ENCODE data around the gene SCARF2.
"Not testable (repeated sequence)": the region's sequence is repeated elsewhere in the genome, so short reads cannot be mapped to it uniquely, and the experiment has no call there.

The SCARF2 gene

GRCh38 chr22:20392983-20393704, 44.5 kb downstream of the SCARF2 start:
- H3K27me3 ChIP-seq (replicated peaks; ENCODE audit: control insufficient read depth, insufficient read depth, low read length) = peaks cover 4% of the 10 kb centered on the region
- no peaks in the 10 kb centered on the region for H3K36me3 ChIP-seq (ENCODE audit: control insufficient read depth, insufficient read depth, low read length, severe bottlenecking)
- H3K4me3 ChIP-seq (ENCODE audit: low read length) = peak overlapping the region; percentile 87
- no peak for DNase-seq (ENCODE audit: low read depth)
- no peaks in the 10 kb centered on the region for H3K9me3 ChIP-seq (ENCODE audit: control insufficient read depth, low read length)
- H3K9ac ChIP-seq (ENCODE audit: low read length) = peak overlapping the region; percentile 88
- peaks cover 23% of the 10 kb centered on the region for H3K4me1 ChIP-seq (ENCODE audit: control insufficient read depth, insufficient read depth, low read length)

GRCh38 chr22:20392365-20392881, 45.2 kb downstream of the SCARF2 start:
- not testable (repeated sequence) for H3K27me3 ChIP-seq (replicated peaks; ENCODE audit: control insufficient read depth, insufficient read depth, low read length); H3K4me3 ChIP-seq (ENCODE audit: low read length); DNase-seq (ENCODE audit: low read depth); H3K9ac ChIP-seq (ENCODE audit: low read length); H3K9me3 ChIP-seq (ENCODE audit: control insufficient read depth, low read length); H3K36me3 ChIP-seq (ENCODE audit: control insufficient read depth, insufficient read depth, low read length, severe bottlenecking)
- H3K4me1 ChIP-seq (ENCODE audit: control insufficient read depth, insufficient read depth, low read length) = peaks cover 23% of the 10 kb centered on the region

GRCh38 chr22:20391222-20391621, 46.4 kb downstream of the SCARF2 start:
- H3K36me3 ChIP-seq (ENCODE audit: control insufficient read depth, insufficient read depth, low read length, severe bottlenecking) = no peaks in the 10 kb centered on the region
- DNase-seq (ENCODE audit: low read depth) = no peak
- H3K9ac ChIP-seq (ENCODE audit: low read length) = no peak overlapping the region
- H3K4me3 ChIP-seq (ENCODE audit: low read length) = no peak overlapping the region
- H3K9me3 ChIP-seq (ENCODE audit: control insufficient read depth, low read length) = no peaks in the 10 kb centered on the region
- H3K27me3 ChIP-seq (replicated peaks; ENCODE audit: control insufficient read depth, insufficient read depth, low read length) = peaks cover 4% of the 10 kb centered on the region
- H3K4me1 ChIP-seq (ENCODE audit: control insufficient read depth, insufficient read depth, low read length) = peaks cover 12% of the 10 kb centered on the region

GRCh38 chr22:20390394-20390907, 47.2 kb downstream of the SCARF2 start:
- H3K4me3 ChIP-seq (ENCODE audit: low read length) = no peak overlapping the region
- H3K9ac ChIP-seq (ENCODE audit: low read length) = no peak overlapping the region
- no peaks in the 10 kb centered on the region for H3K36me3 ChIP-seq (ENCODE audit: control insufficient read depth, insufficient read depth, low read length, severe bottlenecking)
- peaks cover 4% of the 10 kb centered on the region for H3K27me3 ChIP-seq (replicated peaks; ENCODE audit: control insufficient read depth, insufficient read depth, low read length)
- no peak for DNase-seq (ENCODE audit: low read depth)
- no peaks in the 10 kb centered on the region for H3K9me3 ChIP-seq (ENCODE audit: control insufficient read depth, low read length)
- H3K4me1 ChIP-seq (ENCODE audit: control insufficient read depth, insufficient read depth, low read length) = peaks cover 9% of the 10 kb centered on the region

GRCh38 chr22:20389288-20389687, 48.3 kb downstream of the SCARF2 start:
- H3K36me3 ChIP-seq (ENCODE audit: control insufficient read depth, insufficient read depth, low read length, severe bottlenecking) = no peaks in the 10 kb centered on the region
- H3K9ac ChIP-seq (ENCODE audit: low read length) = no peak overlapping the region
- peaks cover 4% of the 10 kb centered on the region for H3K27me3 ChIP-seq (replicated peaks; ENCODE audit: control insufficient read depth, insufficient read depth, low read length)
- DNase-seq (ENCODE audit: low read depth) = no peak
- H3K4me3 ChIP-seq (ENCODE audit: low read length) = no peak overlapping the region
- no peaks in the 10 kb centered on the region for H3K9me3 ChIP-seq (ENCODE audit: control insufficient read depth, low read length)
- H3K4me1 ChIP-seq (ENCODE audit: control insufficient read depth, insufficient read depth, low read length) = no peaks in the 10 kb centered on the region

- Histone ChIP-seq H3K9ac (ENCODE audit: low read length) (no peak overlapping the region), H3K9me3 (ENCODE audit: control insufficient read depth, low read length) (no peaks in the 10 kb centered on the region), H3K27me3 (replicated peaks; ENCODE audit: control insufficient read depth, insufficient read depth, low read length) (peaks cover 4% of the 10 kb centered on the region), H3K4me1 (ENCODE audit: control insufficient read depth, insufficient read depth, low read length) (no peaks in the 10 kb centered on the region), H3K4me3 (ENCODE audit: low read length) (no peak overlapping the region), H3K36me3 (ENCODE audit: control insufficient read depth, insufficient read depth, low read length, severe bottlenecking) (no peaks in the 10 kb centered on the region)
- DNase-seq (ENCODE audit: low read depth) = no peak
These were observed 49.4 kb downstream of the SCARF2 start for GRCh38 chr22:20388200-20388599.

- Histone ChIP-seq H3K27me3 (replicated peaks; ENCODE audit: control insufficient read depth, insufficient read depth, low read length) (peaks cover 4% of the 10 kb centered on the region), H3K9me3 (ENCODE audit: control insufficient read depth, low read length) (no peaks in the 10 kb centered on the region), H3K36me3 (ENCODE audit: control insufficient read depth, insufficient read depth, low read length, severe bottlenecking) (no peaks in the 10 kb centered on the region), H3K4me1 (ENCODE audit: control insufficient read depth, insufficient read depth, low read length) (no peaks in the 10 kb centered on the region), H3K4me3 (ENCODE audit: low read length) (no peak overlapping the region), H3K9ac (ENCODE audit: low read length) (no peak overlapping the region)
- no peak for DNase-seq (ENCODE audit: low read depth)
These were observed 50.7 kb downstream of the SCARF2 start for GRCh38 chr22:20386972-20387371.

- Histone ChIP-seq H3K4me3 (ENCODE audit: low read length) (no peak overlapping the region), H3K36me3 (ENCODE audit: control insufficient read depth, insufficient read depth, low read length, severe bottlenecking) (no peaks in the 10 kb centered on the region), H3K9me3 (ENCODE audit: control insufficient read depth, low read length) (no peaks in the 10 kb centered on the region), H3K9ac (ENCODE audit: low read length) (no peak overlapping the region), H3K4me1 (ENCODE audit: control insufficient read depth, insufficient read depth, low read length) (no peaks in the 10 kb centered on the region), H3K27me3 (replicated peaks; ENCODE audit: control insufficient read depth, insufficient read depth, low read length) (peaks cover 4% of the 10 kb centered on the region)
- DNase-seq (ENCODE audit: low read depth) = no peak
These were observed 51.3 kb downstream of the SCARF2 start for GRCh38 chr22:20386336-20386735.

- Histone ChIP-seq H3K9ac (ENCODE audit: low read length) (no peak overlapping the region), H3K4me1 (ENCODE audit: control insufficient read depth, insufficient read depth, low read length) (no peaks in the 10 kb centered on the region), H3K27me3 (replicated peaks; ENCODE audit: control insufficient read depth, insufficient read depth, low read length) (peaks cover 4% of the 10 kb centered on the region), H3K36me3 (ENCODE audit: control insufficient read depth, insufficient read depth, low read length, severe bottlenecking) (no peaks in the 10 kb centered on the region), H3K4me3 (ENCODE audit: low read length) (no peak overlapping the region), H3K9me3 (ENCODE audit: control insufficient read depth, low read length) (no peaks in the 10 kb centered on the region)
- DNase-seq (ENCODE audit: low read depth) = no peak
These were observed 52.8 kb downstream of the SCARF2 start for GRCh38 chr22:20384865-20385264.

GRCh38 chr22:20384171-20384570, 53.5 kb downstream of the SCARF2 start:
- no peaks in the 10 kb centered on the region for H3K9me3 ChIP-seq (ENCODE audit: control insufficient read depth, low read length)

GRCh38 chr22:20383538-20383937, 54.1 kb downstream of the SCARF2 start:
- Histone ChIP-seq H3K9me3 (ENCODE audit: control insufficient read depth, low read length) (no peaks in the 10 kb centered on the region), H3K36me3 (ENCODE audit: control insufficient read depth, insufficient read depth, low read length, severe bottlenecking) (no peaks in the 10 kb centered on the region), H3K4me3 (ENCODE audit: low read length) (no peak overlapping the region), H3K9ac (ENCODE audit: low read length) (no peak overlapping the region), H3K27me3 (replicated peaks; ENCODE audit: control insufficient read depth, insufficient read depth, low read length) (no peaks in the 10 kb centered on the region), H3K4me1 (ENCODE audit: control insufficient read depth, insufficient read depth, low read length) (no peaks in the 10 kb centered on the region)
- DNase-seq (ENCODE audit: low read depth) = no peak

More at GRCh38 chr22:20384171-20384570, 53.5 kb downstream of the SCARF2 start:
- Histone ChIP-seq H3K36me3 (ENCODE audit: control insufficient read depth, insufficient read depth, low read length, severe bottlenecking) (no peaks in the 10 kb centered on the region), H3K4me1 (ENCODE audit: control insufficient read depth, insufficient read depth, low read length) (no peaks in the 10 kb centered on the region), H3K4me3 (ENCODE audit: low read length) (no peak overlapping the region), H3K27me3 (replicated peaks; ENCODE audit: control insufficient read depth, insufficient read depth, low read length) (peaks cover 3% of the 10 kb centered on the region), H3K9ac (ENCODE audit: low read length) (no peak overlapping the region)
- no peak for DNase-seq (ENCODE audit: low read depth)
